HepG2 (cell line): Measurements from ENCODE around the gene KLHL11. TPM values are rescaled to one million over a fixed set of nuclear protein-coding genes. Genes with fewer than 3 reads are reported as not detected.

Experiments used
- GLI4 ChIP-seq: sonication (generic); formaldehyde crosslinking; IDR thresholded peaks from 2 replicates; pipeline ENCODE4 v1.5.1; 2020; ENCODE audit warnings: missing genetic modification reagents, mild to moderate bottlenecking, moderate library complexity, borderline replicate concordance
- HNRNPL ChIP-seq: fragments of 200-400 bp; formaldehyde crosslinking; IDR thresholded peaks from 2 replicates; pipeline ENCODE4 v1.6.1; 2017; ENCODE audit warnings: mild to moderate bottlenecking, low read depth, low read length
- MBNL3 ChIP-seq: fragments of 250-450 bp; sonication (Bioruptor Pico); conservative IDR thresholded peaks from 2 replicates; pipeline ENCODE4 v1.8.0; 2022; ENCODE audit warnings: mild to moderate bottlenecking, inconsistent platforms
- MED8 ChIP-seq: sonication (generic); formaldehyde crosslinking; IDR thresholded peaks from 2 replicates; pipeline ENCODE4 v1.8.1; 2023; ENCODE audit warnings: mild to moderate bottlenecking, missing genetic modification reagents; ENCODE audit not compliant: insufficient replicate concordance
- MZF1 ChIP-seq: sonication (generic); formaldehyde crosslinking; IDR thresholded peaks from 2 replicates; pipeline ENCODE4 v1.8.1; 2023; ENCODE audit warnings: mild to moderate bottlenecking, missing genetic modification reagents, borderline replicate concordance
- NFATC3 ChIP-seq: sonication (generic); formaldehyde crosslinking; IDR thresholded peaks from 2 replicates; pipeline ENCODE4 v1.5.1; 2020; ENCODE audit warnings: mild to moderate bottlenecking, missing genetic modification reagents
- PITX1 ChIP-seq: sonication (generic); formaldehyde crosslinking; IDR thresholded peaks from 2 replicates; pipeline ENCODE4 v1.5.1; 2020; ENCODE audit warnings: mild to moderate bottlenecking, missing genetic modification reagents
- TBX2 ChIP-seq: sonication (generic); formaldehyde crosslinking; IDR thresholded peaks from 2 replicates; pipeline ENCODE4 v1.5.0; 2020; ENCODE audit warnings: missing genetic modification reagents, mild to moderate bottlenecking, borderline replicate concordance
- ZFP41 ChIP-seq: sonication (generic); formaldehyde crosslinking; IDR thresholded peaks from 2 replicates; pipeline ENCODE4 v1.4.0; 2020; ENCODE audit warnings: mild to moderate bottlenecking, missing genetic modification reagents, borderline replicate concordance
- ZFP91 ChIP-seq: sonication (generic); formaldehyde crosslinking; IDR thresholded peaks from 2 replicates; pipeline ENCODE4 v1.9.0; 2022; ENCODE audit warnings: missing genetic modification reagents, mild to moderate bottlenecking, borderline replicate concordance
- ZNF318 ChIP-seq: sonication (generic); formaldehyde crosslinking; IDR thresholded peaks from 2 replicates; pipeline ENCODE4 v1.4.0; 2020; ENCODE audit warnings: mild to moderate bottlenecking, missing genetic modification reagents
- ZNF574 ChIP-seq: sonication (generic); formaldehyde crosslinking; IDR thresholded peaks from 2 replicates; pipeline ENCODE4 v1.4.0; 2020; ENCODE audit warnings: missing genetic modification reagents
- ZNF879 ChIP-seq: sonication (generic); formaldehyde crosslinking; IDR thresholded peaks from 2 replicates; pipeline ENCODE4 v1.8.1; 2023; ENCODE audit warnings: missing genetic modification reagents
- polyA plus RNA-seq, 8 experiments: library from polyadenylated mRNA; depleted of rRNA in 3 of 8; stranded (reverse) in 7 of 8; unstranded in 1 of 8; fragments of >200 nt; fragmentation: Illumina TruSeq in 4 of 8; extraction: Trizol in 4 of 8; gene quantifications; 2 replicates each; pipeline versions ENCODE4 v1.2.1 to v1.2.3, GENCODE V29; 2011 to 2016; ENCODE audit warnings: low read depth in 4 of 8, missing spikeins in 1 of 8, mixed read lengths in 1 of 8; ENCODE audit not compliant: insufficient read depth in 1 of 8
- total RNA-seq, 5 experiments: library from RNA; depleted of rRNA; stranded (reverse); fragments of >200 nt; fragmentation: Illumina TruSeq; extraction: Trizol; gene quantifications; 2 replicates each; pipeline ENCODE4 v1.2.3, GENCODE V29; 2016; ENCODE audit warnings: low read depth in 1 of 5
- TF ChIP-seq, protein P1 (sequence below): fragments of 450-650 bp; IDR thresholded peaks from 2 replicates; pipeline ENCODE4 v1.6.1; 2017

Gene KLHL11
- total and polyA plus RNA-seq, 2 of the 13 experiments (the other 11 are each of a cell fraction or from before 2014, with no cell fraction given): 7.7 to 27.5 TPM

- peak; percentile 49; the same call in 1 of the 2 replicates for TF ChIP-seq ZNF318
- TF ChIP-seq MZF1 (CRISPR knock-in tag): no peak
- 0 out of 2 replicates have a peak, but pooled peaks have one; percentile 49 for TF ChIP-seq HNRNPL
- peak; percentile 82 for TF ChIP-seq MED8 (CRISPR knock-in tag)
- TF ChIP-seq ZNF574 (CRISPR knock-in tag): peak; percentile 90
- TF ChIP-seq ZFP91 (CRISPR knock-in tag): peak; percentile 94
- TF ChIP-seq GLI4 (CRISPR knock-in tag): peak; percentile 53
- 0 out of 2 replicates have a peak, but pooled peaks have one; percentile 65 for TF ChIP-seq NFATC3 (CRISPR knock-in tag)
- TF ChIP-seq ZFP41 (CRISPR knock-in tag): 0 out of 2 replicates have a peak, but pooled peaks have one; percentile 53
- TF ChIP-seq MBNL3: no peak
- peak; percentile 81; the same call in 1 of the 2 replicates for TF ChIP-seq PITX1
- TF ChIP-seq ZNF879 (CRISPR knock-in tag): no peak
- TF ChIP-seq, protein P1, sequence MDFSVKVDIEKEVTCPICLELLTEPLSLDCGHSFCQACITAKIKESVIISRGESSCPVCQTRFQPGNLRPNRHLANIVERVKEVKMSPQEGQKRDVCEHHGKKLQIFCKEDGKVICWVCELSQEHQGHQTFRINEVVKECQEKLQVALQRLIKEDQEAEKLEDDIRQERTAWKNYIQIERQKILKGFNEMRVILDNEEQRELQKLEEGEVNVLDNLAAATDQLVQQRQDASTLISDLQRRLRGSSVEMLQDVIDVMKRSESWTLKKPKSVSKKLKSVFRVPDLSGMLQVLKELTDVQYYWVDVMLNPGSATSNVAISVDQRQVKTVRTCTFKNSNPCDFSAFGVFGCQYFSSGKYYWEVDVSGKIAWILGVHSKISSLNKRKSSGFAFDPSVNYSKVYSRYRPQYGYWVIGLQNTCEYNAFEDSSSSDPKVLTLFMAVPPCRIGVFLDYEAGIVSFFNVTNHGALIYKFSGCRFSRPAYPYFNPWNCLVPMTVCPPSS: no peak
- TF ChIP-seq TBX2 (CRISPR knock-in tag): no peak; the same call in none of the 2 replicates
These were observed at the start of gene KLHL11 (continued) for GRCh38 chr17:41864836-41865595.
